Lower leg skin (tissue), 3 donors: ENCODE results near the gene ANXA4.

Experiments
- CTCF ChIP-seq, 3 donors: fragments of 450-650 bp; IDR thresholded peaks; one replicate each; pipeline ENCODE4 v1.5.1; 2016; ENCODE audit warnings: antibody characterized with exemption in 3 of 3, mild to moderate bottlenecking in 3 of 3, moderate library complexity in 2 of 3
- POLR2A ChIP-seq, 2 donors: fragments of 450-650 bp; IDR thresholded peaks; one replicate each; pipeline ENCODE4 v1.6.1; 2016 to 2017; ENCODE audit warnings: antibody characterized with exemption in 2 of 2, mild to moderate bottlenecking in 1 of 2, moderate library complexity in 1 of 2

GRCh38 chr2:69828938-69829255 is 87.0 kb downstream of the ANXA4 start:
- TF ChIP-seq CTCF (IDR thresholded peaks at IDR 0.05) = no peak
- TF ChIP-seq POLR2A (IDR thresholded peaks at IDR 0.05) = no peak
